NOMO-1 treated with DMSO at 0.1 percent for 48 hours (cell line): Measurements from ENCODE around the gene HES6.

Experiments
- DNase-seq: peaks from one replicate; lab custom pipeline; 2025; ENCODE audit not compliant: unreplicated experiment; lab: John Stamatoyannopoulos, UW

The HES6 gene

GRCh38 chr2:238202326-238203093 is 37.3 kb downstream of the HES6 start:
- DNase-seq, result peak; percentile 24

GRCh38 chr2:238190445-238190844 is 49.4 kb downstream of the HES6 start:
- DNase-seq, result no peak
